PC-9 (cell line): ENCODE data around the gene VWA7.

Experiments
- EZH2 ChIP-seq: fragments of 200-600 bp; sonication (generic); IDR thresholded peaks from 2 replicates; pipeline ENCODE4 v1.8.0; 2017; ENCODE audit warnings: antibody characterized with exemption, low read depth
- TF ChIP-seq, protein P1 (sequence below): fragments of 200-600 bp; sonication (generic); conservative IDR thresholded peaks from 2 replicates; pipeline ENCODE4 v1.6.1; 2017; ENCODE audit warnings: mixed run types, antibody characterized with exemption, mild to moderate bottlenecking, moderate library complexity

DNA sequence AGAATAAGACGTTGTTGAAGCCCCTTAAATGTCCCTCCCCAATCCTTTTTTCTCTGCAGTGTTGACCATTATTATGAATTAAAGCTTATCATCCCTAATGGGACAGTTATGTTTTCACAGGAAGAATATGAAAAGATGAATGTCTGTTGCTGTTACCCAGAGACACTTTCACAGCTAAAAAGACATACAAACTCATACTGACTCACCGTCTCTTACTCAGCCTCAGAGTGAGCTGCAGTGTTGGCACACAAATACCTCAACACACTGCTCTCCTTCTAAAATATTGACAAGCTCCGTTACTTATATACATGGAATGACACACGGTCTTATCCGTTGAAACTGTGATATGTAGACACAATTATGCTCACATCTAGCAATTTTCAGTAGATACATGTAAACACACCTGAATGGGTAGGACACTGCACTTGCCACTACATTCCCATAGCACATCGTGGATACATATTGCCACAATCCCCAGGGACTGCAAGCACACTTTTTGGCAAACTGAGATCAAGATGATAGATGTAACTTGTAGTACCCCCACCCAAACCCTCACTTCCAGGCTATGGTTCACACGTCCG lies 24.3 kb downstream of the VWA7 start:
- TF ChIP-seq, protein P1, sequence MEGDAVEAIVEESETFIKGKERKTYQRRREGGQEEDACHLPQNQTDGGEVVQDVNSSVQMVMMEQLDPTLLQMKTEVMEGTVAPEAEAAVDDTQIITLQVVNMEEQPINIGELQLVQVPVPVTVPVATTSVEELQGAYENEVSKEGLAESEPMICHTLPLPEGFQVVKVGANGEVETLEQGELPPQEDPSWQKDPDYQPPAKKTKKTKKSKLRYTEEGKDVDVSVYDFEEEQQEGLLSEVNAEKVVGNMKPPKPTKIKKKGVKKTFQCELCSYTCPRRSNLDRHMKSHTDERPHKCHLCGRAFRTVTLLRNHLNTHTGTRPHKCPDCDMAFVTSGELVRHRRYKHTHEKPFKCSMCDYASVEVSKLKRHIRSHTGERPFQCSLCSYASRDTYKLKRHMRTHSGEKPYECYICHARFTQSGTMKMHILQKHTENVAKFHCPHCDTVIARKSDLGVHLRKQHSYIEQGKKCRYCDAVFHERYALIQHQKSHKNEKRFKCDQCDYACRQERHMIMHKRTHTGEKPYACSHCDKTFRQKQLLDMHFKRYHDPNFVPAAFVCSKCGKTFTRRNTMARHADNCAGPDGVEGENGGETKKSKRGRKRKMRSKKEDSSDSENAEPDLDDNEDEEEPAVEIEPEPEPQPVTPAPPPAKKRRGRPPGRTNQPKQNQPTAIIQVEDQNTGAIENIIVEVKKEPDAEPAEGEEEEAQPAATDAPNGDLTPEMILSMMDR = no peak
- no peak for TF ChIP-seq EZH2
